Measurements from ENCODE around the gene PHLDB1. TPM values are rescaled to one million over a fixed set of nuclear protein-coding genes. Genes with fewer than 3 reads are reported as not detected.

The PHLDB1 gene
- total and polyA plus RNA-seq, 8 donors, result 76.5 to 120 (median 91.7) TPM

- peak overlapping the region; percentile 16 to 37 for H3K4me3 ChIP-seq
- H3K36me3 ChIP-seq, result no peaks in the 10 kb centered on the region
- intact Hi-C loops (cut with DNase I), result loop anchor here in 1 of 2 donors (10.0 kb wide), 1 partner anchor 265 kb away; the partner anchor contains the start of gene UPK2
- peak; percentile 98 for ATAC-seq
- H3K4me1 ChIP-seq, result peaks cover 0 to 24% of the 10 kb centered on the region in 2 donors
- H3K27ac ChIP-seq, result peak overlapping the region; percentile 67 to 76
- peak; percentile 84 to 91 for TF ChIP-seq CTCF (IDR thresholded peaks at IDR 0.05)
- H3K9me3 ChIP-seq, result no peaks in the 10 kb centered on the region
- no peaks in the 10 kb centered on the region for H3K27me3 ChIP-seq
- DNase-seq, result peak; percentile 84 to 97 (median 96)
Observed at GRCh38 chr11:118689852-118690552, 82.6 kb downstream of the PHLDB1 start.

- intact Hi-C loops (cut with DNase I), result loop anchor here in 1 of 2 donors (10.0 kb wide), 1 partner anchor 264 kb away; the partner anchor contains the start of gene UPK2
- H3K27me3 ChIP-seq, result no peaks in the 10 kb centered on the region
- ATAC-seq, result no peak
- TF ChIP-seq CTCF (IDR thresholded peaks at IDR 0.05), result no peak
- no peak for DNase-seq
- peak overlapping the region in 1 of 2 donors; percentile 37 for H3K4me3 ChIP-seq
- no peaks in the 10 kb centered on the region for H3K9me3 ChIP-seq
- H3K4me1 ChIP-seq, result peaks cover 0 to 24% of the 10 kb centered on the region in 2 donors
- H3K27ac ChIP-seq, result peak overlapping the region; percentile 67 to 76
- H3K36me3 ChIP-seq, result no peaks in the 10 kb centered on the region
Observed at GRCh38 chr11:118690553-118691304, 83.3 kb downstream of the PHLDB1 start.

GRCh38 chr11:118691926-118692830 is 84.8 kb downstream of the PHLDB1 start:
- H3K4me1 ChIP-seq, result peaks cover 0 to 24% of the 10 kb centered on the region in 2 donors
- no peak overlapping the region for H3K27ac ChIP-seq
- no peaks in the 10 kb centered on the region for H3K36me3 ChIP-seq
- no peak overlapping the region for H3K4me3 ChIP-seq
- no peaks in the 10 kb centered on the region for H3K27me3 ChIP-seq
- H3K9me3 ChIP-seq, result no peaks in the 10 kb centered on the region
- DNase-seq, result no peak
- ATAC-seq, result no peak
- intact Hi-C loops (cut with DNase I), result loop anchor here in 1 of 2 donors (10.0 kb wide), 1 partner anchor 263 kb away; the partner anchor contains the start of gene UPK2
- no peak for TF ChIP-seq CTCF (IDR thresholded peaks at IDR 0.05)

- intact Hi-C loops (cut with DNase I), result loop anchor here in 1 of 2 donors (10.0 kb wide), 1 partner anchor 261 kb away; the partner anchor contains the start of gene UPK2
- H3K27ac ChIP-seq, result no peak overlapping the region
- no peak for ATAC-seq
- peaks cover 0 to 24% of the 10 kb centered on the region in 2 donors for H3K4me1 ChIP-seq
- no peaks in the 10 kb centered on the region for H3K36me3 ChIP-seq
- H3K4me3 ChIP-seq, result no peak overlapping the region
- no peak for TF ChIP-seq CTCF (IDR thresholded peaks at IDR 0.05)
- no peaks in the 10 kb centered on the region for H3K27me3 ChIP-seq
- H3K9me3 ChIP-seq, result no peaks in the 10 kb centered on the region
- no peak for DNase-seq
Observed at GRCh38 chr11:118694185-118694584, 86.8 kb downstream of the PHLDB1 start.
